ENCODE data around the gene BCAT1.
"Not testable (repeated sequence)": the region's sequence is repeated elsewhere in the genome, so short reads cannot be mapped to it uniquely, and the experiment has no call there.

The BCAT1 gene

GRCh38 chr12:24852420-24852819 is 96.5 kb downstream of the BCAT1 start:
- no peak for DNase-seq

GRCh38 chr12:24851883-24852282 is 97.0 kb downstream of the BCAT1 start:
- not testable (repeated sequence) for DNase-seq

GRCh38 chr12:24851341-24851740 is 97.6 kb downstream of the BCAT1 start:
- DNase-seq, result no peak

GRCh38 chr12:24850496-24850895 is 98.4 kb downstream of the BCAT1 start:
- no peak for DNase-seq

GRCh38 chr12:24848941-24849477 is 99.9 kb downstream of the BCAT1 start:
- no peak for DNase-seq

GRCh38 chr12:24846689-24847088 is 102.2 kb downstream of the BCAT1 start:
- DNase-seq, result no peak

- no peak for DNase-seq
Observed at GRCh38 chr12:24845615-24846014, 103.3 kb downstream of the BCAT1 start.

- DNase-seq, result no peak
Observed at GRCh38 chr12:24840046-24840800, 108.7 kb downstream of the BCAT1 start.

- peak; percentile 33 to 42 for DNase-seq
Observed at GRCh38 chr12:24839268-24839791, 109.6 kb downstream of the BCAT1 start.

GRCh38 chr12:24838531-24838950 is 110.4 kb downstream of the BCAT1 start:
- DNase-seq, result no peak

GRCh38 chr12:24835377-24835776 is 113.5 kb downstream of the BCAT1 start:
- no peak for DNase-seq

- no peak for DNase-seq
Observed at GRCh38 chr12:24833513-24833912, 115.4 kb downstream of the BCAT1 start.

- no peak for DNase-seq
Observed at GRCh38 chr12:24823808-24824515, 124.9 kb downstream of the BCAT1 start.

GRCh38 chr12:24822121-24822899 is 126.6 kb downstream of the BCAT1 start:
- DNase-seq, result no peak

GRCh38 chr12:24821691-24822090 is 127.2 kb downstream of the BCAT1 start:
- DNase-seq, result no peak

GRCh38 chr12:24820872-24821271 is 128.0 kb downstream of the BCAT1 start:
- no peak for DNase-seq

- DNase-seq, result no peak
Observed at GRCh38 chr12:24818351-24818750, 130.6 kb downstream of the BCAT1 start.

- DNase-seq, result no peak
Observed at GRCh38 chr12:24815114-24815423, 133.8 kb downstream of the BCAT1 start.

- no peak for DNase-seq
Observed at GRCh38 chr12:24814379-24815113, 134.4 kb downstream of the BCAT1 start.

- no peak for DNase-seq
Observed at GRCh38 chr12:24810378-24810777, 138.5 kb downstream of the BCAT1 start.

GRCh38 chr12:24809306-24809705 is 139.6 kb downstream of the BCAT1 start:
- not testable (repeated sequence) for DNase-seq

- no peak for DNase-seq
Observed at GRCh38 chr12:24808651-24809050, 140.2 kb downstream of the BCAT1 start.

- no peak for DNase-seq
Observed at GRCh38 chr12:24806386-24806785, 142.5 kb downstream of the BCAT1 start.

Measured in activated CD4-positive, alpha-beta T cell treated with anti-CD3 and anti-CD28 coated beads for 4 hours (primary cell).